ENCODE results near the gene PRORP.
"Not testable (repeated sequence)": the region's sequence is repeated elsewhere in the genome, so short reads cannot be mapped to it uniquely, and the experiment has no call there.

PRORP gene

GRCh38 chr14:35140718-35141581 lies 18.6 kb downstream of the PRORP start:
- peak; percentile 54 for DNase-seq

GRCh38 chr14:35144029-35144428 lies 21.7 kb downstream of the PRORP start:
- no peak for DNase-seq

GRCh38 chr14:35146711-35147149 lies 24.4 kb downstream of the PRORP start:
- no peak for DNase-seq

GRCh38 chr14:35147186-35147585 lies 24.8 kb downstream of the PRORP start:
- DNase-seq: no peak

GRCh38 chr14:35147711-35148110 lies 25.4 kb downstream of the PRORP start:
- DNase-seq: no peak

- no peak for DNase-seq
Observed at GRCh38 chr14:35149239-35149638, 26.9 kb downstream of the PRORP start.

GRCh38 chr14:35152531-35152930 lies 30.2 kb downstream of the PRORP start:
- not testable (repeated sequence) for DNase-seq

- no peak for DNase-seq
Observed at GRCh38 chr14:35154016-35154415, 31.7 kb downstream of the PRORP start.

GRCh38 chr14:35155962-35156361 lies 33.6 kb downstream of the PRORP start:
- no peak for DNase-seq

- no peak for DNase-seq
Observed at GRCh38 chr14:35158491-35158890, 36.1 kb downstream of the PRORP start.

- DNase-seq: no peak
Observed at GRCh38 chr14:35158951-35159653, 36.8 kb downstream of the PRORP start.

GRCh38 chr14:35159742-35160409 lies 37.5 kb downstream of the PRORP start:
- DNase-seq: no peak

GRCh38 chr14:35161231-35161630 lies 38.9 kb downstream of the PRORP start:
- DNase-seq: no peak

GRCh38 chr14:35163384-35163783 lies 41.0 kb downstream of the PRORP start:
- no peak for DNase-seq

- DNase-seq: no peak
Observed at GRCh38 chr14:35164849-35165248, 42.5 kb downstream of the PRORP start.

- DNase-seq: no peak
Observed at GRCh38 chr14:35167496-35167895, 45.1 kb downstream of the PRORP start.
